ENCODE results near the gene AHDC1. TPM values are rescaled to one million over a fixed set of nuclear protein-coding genes. Genes with fewer than 3 reads are reported as not detected.

Gene AHDC1
- polyA plus RNA-seq, 3 donors, result 0.16 to 3.3 (median 0.30) TPM

- no peaks in the 10 kb centered on the region for H3K4me1 ChIP-seq (ENCODE audit: control insufficient read depth in 1 of 2, insufficient read depth in 2 of 2, low read length in 2 of 2)
- no peaks in the 10 kb centered on the region for H3K79me2 ChIP-seq (ENCODE audit: insufficient read depth, low read length)
- H3K27me3 ChIP-seq (ENCODE audit: control insufficient read depth in 2 of 2, insufficient read depth in 2 of 2, low read length in 2 of 2), result no peaks in the 10 kb centered on the region
- intact Hi-C loops (cut with micrococcal nuclease), result no loop called here
- H3K36me3 ChIP-seq (replicated peaks in 1 of 2; ENCODE audit: control insufficient read depth in 1 of 2, insufficient read depth in 2 of 2, low read length in 2 of 2), result no peaks in the 10 kb centered on the region
- H3K4me1 Mint-ChIP-seq, result peaks cover 3% of the 10 kb centered on the region
- no peak overlapping the region for H3K9ac ChIP-seq (ENCODE audit: insufficient read depth, low read length, poor library complexity, severe bottlenecking)
- no peaks in the 10 kb centered on the region for H3K36me3 Mint-ChIP-seq
- H3K4me2 ChIP-seq (replicated peaks; ENCODE audit: extremely low read depth, low read length, poor library complexity, severe bottlenecking), result no peak overlapping the region
- no peak overlapping the region for H3K27ac Mint-ChIP-seq
- WGBS (ENCODE audit: insufficient coverage), result 33% methylated on average over 1 of the region's 3 CpGs
- H3K9me3 Mint-ChIP-seq, result no peaks in the 10 kb centered on the region
- TF ChIP-seq, protein P1, sequence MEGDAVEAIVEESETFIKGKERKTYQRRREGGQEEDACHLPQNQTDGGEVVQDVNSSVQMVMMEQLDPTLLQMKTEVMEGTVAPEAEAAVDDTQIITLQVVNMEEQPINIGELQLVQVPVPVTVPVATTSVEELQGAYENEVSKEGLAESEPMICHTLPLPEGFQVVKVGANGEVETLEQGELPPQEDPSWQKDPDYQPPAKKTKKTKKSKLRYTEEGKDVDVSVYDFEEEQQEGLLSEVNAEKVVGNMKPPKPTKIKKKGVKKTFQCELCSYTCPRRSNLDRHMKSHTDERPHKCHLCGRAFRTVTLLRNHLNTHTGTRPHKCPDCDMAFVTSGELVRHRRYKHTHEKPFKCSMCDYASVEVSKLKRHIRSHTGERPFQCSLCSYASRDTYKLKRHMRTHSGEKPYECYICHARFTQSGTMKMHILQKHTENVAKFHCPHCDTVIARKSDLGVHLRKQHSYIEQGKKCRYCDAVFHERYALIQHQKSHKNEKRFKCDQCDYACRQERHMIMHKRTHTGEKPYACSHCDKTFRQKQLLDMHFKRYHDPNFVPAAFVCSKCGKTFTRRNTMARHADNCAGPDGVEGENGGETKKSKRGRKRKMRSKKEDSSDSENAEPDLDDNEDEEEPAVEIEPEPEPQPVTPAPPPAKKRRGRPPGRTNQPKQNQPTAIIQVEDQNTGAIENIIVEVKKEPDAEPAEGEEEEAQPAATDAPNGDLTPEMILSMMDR (IDR thresholded peaks at IDR 0.05), result no peak
- no peaks in the 10 kb centered on the region for H3K9me3 ChIP-seq (replicated peaks in 1 of 2; ENCODE audit: control insufficient read depth in 1 of 2, insufficient read depth in 1 of 2, low read length in 2 of 2)
- H3K27me3 Mint-ChIP-seq (ENCODE audit: low read depth in 3 of 3), result peaks cover 0 to 2% (median 0%) of the 10 kb centered on the region in 3 donors
- no peak overlapping the region for H3K4me3 ChIP-seq (replicated peaks in 1 of 3; ENCODE audit: low read depth in 2 of 3, low read length in 3 of 3)
- H3K27ac ChIP-seq (ENCODE audit: low read depth in 1 of 2, low read length in 2 of 2), result no peak overlapping the region
- H4K20me1 ChIP-seq (ENCODE audit: insufficient read depth, low read length), result peaks cover 4% of the 10 kb centered on the region
- H3K4me3 Mint-ChIP-seq, result no peak overlapping the region
- H2AFZ ChIP-seq (ENCODE audit: insufficient read depth, low read depth, low read length, poor library complexity, severe bottlenecking), result no peak overlapping the region
- DNase-seq, result no peak
Measured at GRCh38 chr1:27585684-27586083, 18.3 kb downstream of the AHDC1 start.

- no peak overlapping the region for H3K4me2 ChIP-seq (replicated peaks; ENCODE audit: extremely low read depth, low read length, poor library complexity, severe bottlenecking)
- Mint-ChIP-seq H3K4me3 (no peak overlapping the region), H3K27me3 (ENCODE audit: low read depth in 3 of 3) (peaks cover 0 to 2% (median 0%) of the 10 kb centered on the region in 3 donors), H3K27ac (no peak overlapping the region), H3K9me3 (peaks cover 0 to 1% (median 0%) of the 10 kb centered on the region in 7 donors), H3K4me1 (peaks cover 3% of the 10 kb centered on the region), H3K36me3 (peaks cover 0 to 2% of the 10 kb centered on the region in 2 donors)
- H3K9me3 ChIP-seq (replicated peaks in 1 of 2; ENCODE audit: control insufficient read depth in 1 of 2, insufficient read depth in 1 of 2, low read length in 2 of 2), result no peaks in the 10 kb centered on the region
- no peak for DNase-seq
- H3K79me2 ChIP-seq (ENCODE audit: insufficient read depth, low read length), result no peaks in the 10 kb centered on the region
- H3K4me3 ChIP-seq (replicated peaks in 1 of 3; ENCODE audit: low read depth in 2 of 3, low read length in 3 of 3), result no peak overlapping the region
- peaks cover 8% of the 10 kb centered on the region for H4K20me1 ChIP-seq (ENCODE audit: insufficient read depth, low read length)
- H2AFZ ChIP-seq (ENCODE audit: insufficient read depth, low read depth, low read length, poor library complexity, severe bottlenecking), result no peak overlapping the region
- intact Hi-C loops (cut with micrococcal nuclease), result no loop called here
- WGBS (ENCODE audit: insufficient coverage), result no CpG with 5 or more reads among the region's 3 CpGs
- TF ChIP-seq, protein P1 (IDR thresholded peaks at IDR 0.05), result no peak
- no peaks in the 10 kb centered on the region for H3K36me3 ChIP-seq (replicated peaks in 1 of 2; ENCODE audit: control insufficient read depth in 1 of 2, insufficient read depth in 2 of 2, low read length in 2 of 2)
- H3K27ac ChIP-seq (ENCODE audit: low read depth in 1 of 2, low read length in 2 of 2), result no peak overlapping the region
- H3K4me1 ChIP-seq (ENCODE audit: control insufficient read depth in 1 of 2, insufficient read depth in 2 of 2, low read length in 2 of 2), result no peaks in the 10 kb centered on the region
- no peak overlapping the region for H3K9ac ChIP-seq (ENCODE audit: insufficient read depth, low read length, poor library complexity, severe bottlenecking)
- no peaks in the 10 kb centered on the region for H3K27me3 ChIP-seq (ENCODE audit: control insufficient read depth in 2 of 2, insufficient read depth in 2 of 2, low read length in 2 of 2)
Measured at GRCh38 chr1:27584453-27584852, 19.5 kb downstream of the AHDC1 start.

Data from CD14-positive monocyte (primary cell).